SK-N-SH (cell line): ENCODE data around the gene LRRC32. TPM values are rescaled to one million over a fixed set of nuclear protein-coding genes. Genes with fewer than 3 reads are reported as not detected.

Source experiments
- CTCF ChIA-PET: fragments of 300-600, 350-600 bp; formaldehyde crosslinking; extraction: SDS; loops from one replicate; lab custom pipeline; 2021; lab: Yijun Ruan, JAX
- POLR2A ChIA-PET: fragments of 350-600 bp; sonication (Branson Sonifier 250); formaldehyde crosslinking; extraction: SDS; loops from one replicate; lab custom pipeline; 2020; ENCODE audit warnings: antibody characterized with exemption, inconsistent platforms; lab: Yijun Ruan, JAX
- DNase-seq: peaks from one replicate; pipeline ENCODE4 v3.0.0; 2012
- H2AFZ ChIP-seq: fragments of 200-600 bp; sonication (generic); 2 replicates; pipeline ENCODE4 v1.8.1; 2016; ENCODE audit warnings: antibody characterized with exemption, mild to moderate bottlenecking, low read depth
- H3F3A ChIP-seq: fragments of 200-600 bp; sonication (generic); replicated peaks from 2 replicates; pipeline ENCODE3; 2016; ENCODE audit warnings: antibody characterized with exemption, mild to moderate bottlenecking; ENCODE audit not compliant: insufficient read depth
- H3K27ac ChIP-seq, 2 experiments: fragments of 200-500 bp in 1 of 2; fragments of 200-600 bp in 1 of 2; sonication (Bioruptor generic) in 1 of 2; sonication (generic), shearing (Covaris generic) in 1 of 2; 2 replicates each; pipeline versions ENCODE4 v1.5.1 to v1.6.1; 2014 to 2016; ENCODE audit warnings: low read depth in 2 of 2, inconsistent platforms in 1 of 2, low read length in 1 of 2, mild to moderate bottlenecking in 1 of 2, mixed read lengths in 1 of 2
- H3K27me3 ChIP-seq: fragments of 200-600 bp; sonication (generic), shearing (Covaris generic); 2 replicates; pipeline ENCODE4 v1.6.1; 2016; ENCODE audit warnings: mixed run types; ENCODE audit not compliant: insufficient read depth
- H3K36me3 ChIP-seq, 2 experiments: fragments of 200-500 bp in 1 of 2; fragments of 200-600 bp in 1 of 2; sonication (Bioruptor generic) in 1 of 2; sonication (generic) in 1 of 2; replicated peaks in 1 of 2; 2 replicates each; pipeline versions ENCODE3 to v1.5.1; 2014 to 2016; ENCODE audit warnings: low read length in 1 of 2, mild to moderate bottlenecking in 1 of 2; ENCODE audit not compliant: insufficient read depth in 2 of 2, control insufficient read depth in 1 of 2
- H3K4me1 ChIP-seq, 2 experiments: fragments of 200-500 bp in 1 of 2; fragments of 200-600 bp in 1 of 2; sonication (Bioruptor generic) in 1 of 2; sonication (generic), shearing (Covaris generic) in 1 of 2; 2 replicates each; pipeline versions ENCODE4 v1.5.1 to v1.6.1; 2014 to 2016; ENCODE audit warnings: low read depth in 1 of 2, low read length in 1 of 2, mixed run types in 1 of 2; ENCODE audit not compliant: insufficient read depth in 2 of 2, control insufficient read depth in 1 of 2
- H3K4me2 ChIP-seq: fragments of 200-600 bp; sonication (generic), shearing (Covaris generic); 2 replicates; pipeline ENCODE4 v1.6.1; 2017; ENCODE audit warnings: mixed run types
- H3K4me3 ChIP-seq, 2 experiments: fragments of 200-500 bp in 1 of 2; fragments of 200-600 bp in 1 of 2; sonication (Bioruptor generic) in 1 of 2; sonication (generic), shearing (Covaris generic) in 1 of 2; 2 replicates each; pipeline versions ENCODE4 v1.5.1 to v1.8.1; 2014 to 2016; ENCODE audit warnings: low read depth in 2 of 2, inconsistent platforms in 1 of 2, low read length in 1 of 2, mild to moderate bottlenecking in 1 of 2, mixed read lengths in 1 of 2, moderate library complexity in 1 of 2
- H3K79me2 ChIP-seq: fragments of 200-600 bp; sonication (generic); 2 replicates; pipeline ENCODE4 v1.8.1; 2017; ENCODE audit warnings: mild to moderate bottlenecking; ENCODE audit not compliant: insufficient read depth
- H3K9ac ChIP-seq: fragments of 200-600 bp; sonication (generic); 2 replicates; pipeline ENCODE4 v1.6.1; 2017; ENCODE audit warnings: mixed run types
- H3K9me2 ChIP-seq: fragments of 200-600 bp; sonication (generic); 2 replicates; pipeline ENCODE4 v1.6.1; 2017; ENCODE audit warnings: mixed run types
- H3K9me3 ChIP-seq: fragments of 200-600 bp; sonication (generic); 2 replicates; pipeline ENCODE4 v1.6.1; 2017; ENCODE audit warnings: mixed run types, mild to moderate bottlenecking, moderate library complexity
- H4K20me1 ChIP-seq: fragments of 200-600 bp; sonication (generic); 2 replicates; pipeline ENCODE4 v1.6.1; 2017; ENCODE audit warnings: mild to moderate bottlenecking, mixed run types; ENCODE audit not compliant: insufficient read depth
- CTCF ChIP-seq: fragments of 200-600 bp; sonication (generic); IDR thresholded peaks from 2 replicates; pipeline ENCODE4 v1.6.1; 2017; ENCODE audit warnings: antibody characterized with exemption, mild to moderate bottlenecking, moderate library complexity
- ELF1 ChIP-seq: IDR thresholded peaks from 2 replicates; pipeline ENCODE4 v1.4.0; 2012
- EP300 ChIP-seq, 2 experiments: IDR thresholded peaks; 2 replicates each; pipeline versions ENCODE4 v1.4.0 to v1.6.1; 2012; ENCODE audit warnings: borderline replicate concordance in 1 of 2, low read depth in 1 of 2, low read length in 1 of 2
- FOXM1 ChIP-seq: IDR thresholded peaks from 2 replicates; pipeline ENCODE4 v1.4.0; 2012; ENCODE audit warnings: low read depth, mild to moderate bottlenecking
- GABPA ChIP-seq: IDR thresholded peaks from 2 replicates; pipeline ENCODE4 v1.4.0; 2012; ENCODE audit warnings: low read depth, mild to moderate bottlenecking
- GATA2 ChIP-seq: sonication (generic); formaldehyde crosslinking; IDR thresholded peaks from 2 replicates; pipeline ENCODE4 v1.5.0; 2020; ENCODE audit warnings: mild to moderate bottlenecking, missing genetic modification reagents
- IRF3 ChIP-seq: fragments of 150-350 bp; IDR thresholded peaks from 2 replicates; pipeline ENCODE4 v1.6.1; 2016; ENCODE audit warnings: mild to moderate bottlenecking, low read depth, low read length
- MEF2A ChIP-seq: IDR thresholded peaks from 2 replicates; pipeline ENCODE4 v1.4.0; 2012; ENCODE audit warnings: low read depth, borderline replicate concordance
- NRF1 ChIP-seq: IDR thresholded peaks from 2 replicates; pipeline ENCODE4 v1.6.1; 2012; ENCODE audit warnings: low read depth, mild to moderate bottlenecking, low read length
- RAD21 ChIP-seq: IDR thresholded peaks from 2 replicates; pipeline ENCODE4 v1.6.1; 2012; ENCODE audit warnings: mild to moderate bottlenecking, low read length
- REST ChIP-seq: IDR thresholded peaks from 2 replicates; pipeline ENCODE4 v1.6.1; 2012; ENCODE audit warnings: mild to moderate bottlenecking, low read depth, low read length, moderate library complexity
- SIN3A ChIP-seq: IDR thresholded peaks from 2 replicates; pipeline ENCODE4 v1.6.1; 2012; ENCODE audit warnings: low read depth, mild to moderate bottlenecking, low read length, moderate library complexity, borderline replicate concordance
- TAF1 ChIP-seq: IDR thresholded peaks from 2 replicates; pipeline ENCODE4 v1.6.1; 2012; ENCODE audit warnings: low read depth, mild to moderate bottlenecking, low read length, moderate library complexity, borderline replicate concordance
- TCF12 ChIP-seq: IDR thresholded peaks from 2 replicates; pipeline ENCODE4 v1.4.0; 2012
- YY1 ChIP-seq: IDR thresholded peaks from 2 replicates; pipeline ENCODE4 v1.4.0; 2012; ENCODE audit warnings: low read depth, mild to moderate bottlenecking
- WGBS: methylation state at CpG from one replicate; pipeline ENCODE4 v1.1.6; 2017; ENCODE audit warnings: low lambda C conversion rate; 5-methylcytosine and 5-hydroxymethylcytosine counted together
- polyA plus RNA-seq, 3 experiments: library from polyadenylated mRNA; depleted of rRNA; stranded (reverse); fragments of >200 nt; gene quantifications; 2 replicates each; pipeline ENCODE4 v1.2.3, GENCODE V29; 2012

Gene LRRC32
- polyA plus RNA-seq, 1 of the 3 experiments (the other 2 are of a cell fraction): 0.43 TPM

GRCh38 chr11:76649851-76650372 is 20.6 kb downstream of the LRRC32 start:
- 49% methylated on average over 2 of the region's 2 CpGs for WGBS
- Histone ChIP-seq H3F3A (no peaks in the 10 kb centered on the region), H3K36me3 (no peaks in the 10 kb centered on the region), H3K9me3 (0 out of 2 replicates have a peak, but pooled peaks cover 6% of the 10 kb centered on the region), H3K27me3 (peaks cover 6% of the 10 kb centered on the region), H3K9me2 (no peaks in the 10 kb centered on the region), H3K79me2 (no peaks in the 10 kb centered on the region), H3K4me2 (no peak overlapping the region), H3K4me1 (no peaks in the 10 kb centered on the region), H3K27ac (no peak overlapping the region), H3K4me3 (no peak overlapping the region), H4K20me1 (no peaks in the 10 kb centered on the region), H3K9ac (no peak overlapping the region), H2AFZ (no peak overlapping the region)
- TF ChIP-seq NRF1: no peak
- no peak for TF ChIP-seq ELF1
- no peak for TF ChIP-seq RAD21
- TF ChIP-seq GATA2 (CRISPR knock-in tag): no peak
- DNase-seq: no peak
- POLR2A ChIA-PET: no interaction called here
- CTCF ChIA-PET: no interaction called here

GRCh38 chr11:76649011-76649410 is 21.5 kb downstream of the LRRC32 start:
- Histone ChIP-seq H3K9me3 (0 out of 2 replicates have a peak, but pooled peaks cover 6% of the 10 kb centered on the region), H3K9me2 (no peaks in the 10 kb centered on the region), H3K36me3 (no peaks in the 10 kb centered on the region), H2AFZ (no peak overlapping the region), H3K4me3 (no peak overlapping the region), H3K9ac (no peak overlapping the region), H3K79me2 (no peaks in the 10 kb centered on the region), H3K27me3 (peaks cover 6% of the 10 kb centered on the region), H3K27ac (no peak overlapping the region), H4K20me1 (no peaks in the 10 kb centered on the region), H3F3A (no peaks in the 10 kb centered on the region), H3K4me2 (no peak overlapping the region), H3K4me1 (no peaks in the 10 kb centered on the region)
- CTCF ChIA-PET: interaction anchor here (1.0 kb wide), 1 partner anchor 33 kb away, joined by 3 read pairs; no protein-coding TSS in a partner anchor
- TF ChIP-seq TCF12 (no peak), TAF1 (no peak), SIN3A (no peak), ELF1 (no peak), GABPA (no peak), EP300 (IDR thresholded peaks at IDR 0.05; ENCODE audit: borderline replicate concordance in 1 of 2, low read depth in 1 of 2, low read length in 1 of 2) (no peak), IRF3 (no peak), MEF2A (no peak), REST (no peak), FOXM1 (no peak), YY1 (no peak), CTCF (no peak)
- POLR2A ChIA-PET: no interaction called here
- 34% methylated on average over 6 of the region's 6 CpGs for WGBS
- DNase-seq: no peak
